Tibial artery (tissue), 4 donors: ENCODE measurements around the gene NANOS2.

Experiments used
- DNase-seq, 2 donors: peaks; one replicate each; pipeline ENCODE4 v3.0.0-alpha.2; 2019
- H3K27ac ChIP-seq, 2 donors: fragments of 200-600 bp; sonication (generic) in 1 of 2; 1 replicate in 1 of 2; 2 replicates in 1 of 2; pipeline ENCODE4 v1.5.1; 2018 to 2019; ENCODE audit warnings: mild to moderate bottlenecking in 1 of 2
- H3K27me3 ChIP-seq, 2 donors: fragments of 200-600 bp; sonication (generic) in 1 of 2; one replicate each; pipeline versions ENCODE4 v1.5.1 to v1.6.0; 2016 to 2019
- H3K36me3 ChIP-seq, 3 donors: fragments of 200-600 bp; sonication (generic) in 2 of 3; one replicate each; pipeline ENCODE4 v1.5.1; 2016 to 2019; ENCODE audit warnings: mild to moderate bottlenecking in 2 of 3
- H3K4me1 ChIP-seq, 4 donors: fragments of 200-600 bp; sonication (generic) in 2 of 4; 1 replicate in 3 of 4; 2 replicates in 1 of 4; pipeline ENCODE4 v1.5.1; 2016 to 2019
- H3K4me3 ChIP-seq, 2 donors: fragments of 200-600 bp; sonication (generic) in 1 of 2; 1 replicate in 1 of 2; 2 replicates in 1 of 2; pipeline ENCODE4 v1.5.1; 2018 to 2019; ENCODE audit warnings: mild to moderate bottlenecking in 2 of 2
- H3K9me3 ChIP-seq, 3 donors: fragments of 200-600 bp; sonication (generic) in 1 of 3; one replicate each; pipeline ENCODE4 v1.5.1; 2016 to 2019
- intact Hi-C: fragments of 100-400 bp; cut with DNase I; formaldehyde crosslinking; loops from one replicate; pipeline ENCODE4 v1.15.0; 2023; ENCODE audit warnings: low total_unique reads
- TF ChIP-seq, protein P1 (sequence below), 2 experiments: fragments of 200-600 bp in 1 of 2; fragments of 450-650 bp in 1 of 2; IDR thresholded peaks; one replicate each; pipeline ENCODE4 v1.5.1; 2017 to 2019; ENCODE audit warnings: antibody characterized with exemption in 2 of 2, mild to moderate bottlenecking in 1 of 2, moderate library complexity in 1 of 2

The NANOS2 gene

DNA sequence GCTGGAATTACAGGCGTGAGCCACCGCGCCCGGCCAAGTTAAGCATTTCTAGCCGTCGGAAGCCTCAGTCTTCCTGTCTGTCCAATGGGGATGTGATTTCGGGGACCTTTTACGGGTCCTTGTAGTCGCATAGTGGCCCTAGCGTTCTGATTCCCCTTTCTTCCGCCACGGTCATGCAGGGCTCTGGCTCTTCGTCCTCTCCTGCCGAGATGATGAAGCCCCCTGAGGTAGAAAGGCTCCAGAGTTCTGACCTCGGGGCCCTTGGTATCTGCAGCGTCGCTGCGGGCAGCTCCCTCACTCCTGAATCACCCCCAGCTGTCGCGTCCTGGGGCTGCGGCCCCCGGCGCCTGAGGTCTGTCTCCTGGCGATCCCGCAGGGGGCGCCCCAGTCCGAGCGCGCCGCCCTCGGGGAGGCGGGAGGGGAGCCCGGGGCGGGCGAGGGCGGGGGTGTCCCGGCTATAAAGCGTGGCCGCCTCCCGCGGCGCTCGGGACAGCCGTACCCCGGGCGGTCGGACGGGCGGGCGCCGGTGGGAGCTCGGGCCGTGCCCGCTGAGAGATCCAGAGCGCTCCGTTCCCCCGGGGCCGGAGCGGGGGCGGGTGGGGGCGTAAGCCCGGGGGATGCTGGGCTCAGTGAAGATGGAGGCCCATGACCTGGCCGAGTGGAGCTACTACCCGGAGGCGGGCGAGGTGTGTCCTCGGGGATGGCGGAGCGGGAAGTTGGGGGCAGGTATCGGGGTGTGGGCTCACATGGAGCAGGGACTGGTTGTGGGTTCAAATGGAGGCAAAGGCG, 50.5 kb downstream of the NANOS2 start, which contains the start of gene FOXA3:
FOXA3 (plus strand) TSS at position 487 of the 789 bp plus-strand sequence; CDS start at position 618, 131 bp downstream.
- Histone ChIP-seq H3K9me3 (no peaks in the 10 kb centered on the region), H3K36me3 (peaks cover 5 to 8% (median 7%) of the 10 kb centered on the region in 3 donors), H3K27me3 (peaks cover 3 to 33% of the 10 kb centered on the region in 2 donors), H3K27ac (no peak within 1 kb of the TSS), H3K4me1 (peaks cover 0 to 25% (median 16%) of the 10 kb centered on the region in 4 donors), H3K4me3 (peak within 1 kb of the TSS; percentile 92 to 100)
- TF ChIP-seq, protein P1, sequence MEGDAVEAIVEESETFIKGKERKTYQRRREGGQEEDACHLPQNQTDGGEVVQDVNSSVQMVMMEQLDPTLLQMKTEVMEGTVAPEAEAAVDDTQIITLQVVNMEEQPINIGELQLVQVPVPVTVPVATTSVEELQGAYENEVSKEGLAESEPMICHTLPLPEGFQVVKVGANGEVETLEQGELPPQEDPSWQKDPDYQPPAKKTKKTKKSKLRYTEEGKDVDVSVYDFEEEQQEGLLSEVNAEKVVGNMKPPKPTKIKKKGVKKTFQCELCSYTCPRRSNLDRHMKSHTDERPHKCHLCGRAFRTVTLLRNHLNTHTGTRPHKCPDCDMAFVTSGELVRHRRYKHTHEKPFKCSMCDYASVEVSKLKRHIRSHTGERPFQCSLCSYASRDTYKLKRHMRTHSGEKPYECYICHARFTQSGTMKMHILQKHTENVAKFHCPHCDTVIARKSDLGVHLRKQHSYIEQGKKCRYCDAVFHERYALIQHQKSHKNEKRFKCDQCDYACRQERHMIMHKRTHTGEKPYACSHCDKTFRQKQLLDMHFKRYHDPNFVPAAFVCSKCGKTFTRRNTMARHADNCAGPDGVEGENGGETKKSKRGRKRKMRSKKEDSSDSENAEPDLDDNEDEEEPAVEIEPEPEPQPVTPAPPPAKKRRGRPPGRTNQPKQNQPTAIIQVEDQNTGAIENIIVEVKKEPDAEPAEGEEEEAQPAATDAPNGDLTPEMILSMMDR (IDR thresholded peaks at IDR 0.05) = peak; percentile 36 to 50
- intact Hi-C loops = no loop called here
- DNase-seq = no peak

DNA sequence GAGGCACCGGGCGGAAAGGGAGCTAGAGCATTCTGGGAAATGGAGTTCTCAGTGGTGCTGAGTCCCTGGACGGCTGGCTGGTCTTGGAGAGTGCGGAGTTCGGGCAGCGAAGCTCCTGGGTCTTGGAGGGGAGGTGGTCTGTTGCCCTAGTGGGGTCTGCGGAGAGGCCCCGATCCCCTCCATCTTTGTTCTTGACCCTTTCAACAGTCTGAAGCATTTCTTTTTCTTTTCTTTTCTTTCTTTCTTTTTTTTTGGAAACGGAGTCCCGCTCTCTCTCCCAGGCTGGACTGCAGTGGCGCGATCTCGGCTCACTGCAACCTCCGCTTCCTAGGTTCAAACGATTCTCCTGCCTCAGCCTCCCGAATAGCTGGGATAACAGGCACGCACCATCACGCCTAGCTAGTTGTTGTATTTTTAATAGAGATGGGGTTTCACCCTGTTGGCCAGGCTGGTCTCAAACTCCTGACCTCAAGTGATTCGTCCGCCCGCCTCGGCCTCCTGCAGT, 51.2 kb downstream of the NANOS2 start:
- TF ChIP-seq, protein P1 (IDR thresholded peaks at IDR 0.05) = no peak
- H3K36me3 ChIP-seq = peaks cover 5 to 12% (median 11%) of the 10 kb centered on the region in 3 donors
- H3K27ac ChIP-seq = no peak overlapping the region
- no peaks in the 10 kb centered on the region for H3K9me3 ChIP-seq
- H3K4me1 ChIP-seq = peaks cover 0 to 25% (median 16%) of the 10 kb centered on the region in 4 donors
- H3K4me3 ChIP-seq = peak overlapping the region; percentile 92 to 100
- no peak for DNase-seq
- H3K27me3 ChIP-seq = peaks cover 3 to 33% of the 10 kb centered on the region in 2 donors
- intact Hi-C loops = no loop called here
